ENCODE measurements around the gene USP11.

Gene USP11

GRCh38 chrX:47196098-47196497 lies 36.7 kb upstream of the USP11 start:
- ChIA-PET POLR2A (interaction anchor here (0.7 kb wide), 1 partner anchor 10 kb away, joined by 4 read pairs; no protein-coding TSS in a partner anchor), CTCF (no interaction called here)
- no peak for TF ChIP-seq BHLHE40 (IDR thresholded peaks at IDR 0.05; ENCODE audit: borderline replicate concordance)
- no peak for TF ChIP-seq L3MBTL2 (conservative IDR thresholded peaks at IDR 0.05)
- no peak for TF ChIP-seq NFRKB (IDR thresholded peaks at IDR 0.05)
- no peak for TF ChIP-seq HDGF (IDR thresholded peaks at IDR 0.05; ENCODE audit: borderline replicate concordance)
- no peak for TF ChIP-seq SUZ12 (IDR thresholded peaks at IDR 0.05)
- TF ChIP-seq ARNT (IDR thresholded peaks at IDR 0.05): no peak
- no peak for TF ChIP-seq ZNF384 (IDR thresholded peaks at IDR 0.05)
- no peak for TF ChIP-seq TARDBP (IDR thresholded peaks at IDR 0.05)
- TF ChIP-seq FOXK2 (IDR thresholded peaks at IDR 0.05): no peak
- no peak for TF ChIP-seq SP1 (IDR thresholded peaks at IDR 0.05)
- TF ChIP-seq LEF1 (IDR thresholded peaks at IDR 0.05; ENCODE audit: borderline replicate concordance): no peak
- TF ChIP-seq CTBP1 (IDR thresholded peaks at IDR 0.05; ENCODE audit: borderline replicate concordance): no peak
- TF ChIP-seq FOXM1 (IDR thresholded peaks at IDR 0.05; ENCODE audit: borderline replicate concordance): no peak
- no peak for TF ChIP-seq ELF4 (IDR thresholded peaks at IDR 0.05)
- no peak for TF ChIP-seq PKNOX1 (IDR thresholded peaks at IDR 0.05)
- no peak for TF ChIP-seq FOXA1 (IDR thresholded peaks at IDR 0.05)
- DNase-seq (ENCODE audit: extremely low spot score): no peak

- POLR2A ChIA-PET: no interaction called here
- DNase-seq (ENCODE audit: extremely low spot score): no peak
- TF ChIP-seq ELF4 (IDR thresholded peaks at IDR 0.05) (no peak), HDGF (IDR thresholded peaks at IDR 0.05; ENCODE audit: borderline replicate concordance) (no peak), ARNT (IDR thresholded peaks at IDR 0.05) (no peak), PKNOX1 (IDR thresholded peaks at IDR 0.05) (no peak), FOXK2 (IDR thresholded peaks at IDR 0.05) (no peak), TARDBP (IDR thresholded peaks at IDR 0.05) (no peak), FOXM1 (IDR thresholded peaks at IDR 0.05; ENCODE audit: borderline replicate concordance) (no peak), ZNF384 (IDR thresholded peaks at IDR 0.05) (no peak), BHLHE40 (IDR thresholded peaks at IDR 0.05; ENCODE audit: borderline replicate concordance) (no peak), CTBP1 (IDR thresholded peaks at IDR 0.05; ENCODE audit: borderline replicate concordance) (no peak), SUZ12 (IDR thresholded peaks at IDR 0.05) (no peak), LEF1 (IDR thresholded peaks at IDR 0.05; ENCODE audit: borderline replicate concordance) (no peak), SP1 (IDR thresholded peaks at IDR 0.05) (no peak), L3MBTL2 (conservative IDR thresholded peaks at IDR 0.05) (no peak)
- CTCF ChIA-PET: no interaction called here
These were observed 35.3 kb upstream of the USP11 start for GRCh38 chrX:47197526-47197925.

- no peak for DNase-seq (ENCODE audit: extremely low spot score)
- no peak for TF ChIP-seq HDGF (IDR thresholded peaks at IDR 0.05; ENCODE audit: borderline replicate concordance)
- no peak for TF ChIP-seq SUZ12 (IDR thresholded peaks at IDR 0.05)
- no peak for TF ChIP-seq L3MBTL2 (conservative IDR thresholded peaks at IDR 0.05)
- no peak for TF ChIP-seq FOXA1 (IDR thresholded peaks at IDR 0.05)
- no peak for TF ChIP-seq FOXK2 (IDR thresholded peaks at IDR 0.05)
- POLR2A ChIA-PET: interaction anchor here (0.6 kb wide), 1 partner anchor 173 kb away, joined by 3 read pairs; no protein-coding TSS in a partner anchor
- CTCF ChIA-PET: no interaction called here
These were observed 34.7 kb upstream of the USP11 start for GRCh38 chrX:47198026-47198686.

DNA sequence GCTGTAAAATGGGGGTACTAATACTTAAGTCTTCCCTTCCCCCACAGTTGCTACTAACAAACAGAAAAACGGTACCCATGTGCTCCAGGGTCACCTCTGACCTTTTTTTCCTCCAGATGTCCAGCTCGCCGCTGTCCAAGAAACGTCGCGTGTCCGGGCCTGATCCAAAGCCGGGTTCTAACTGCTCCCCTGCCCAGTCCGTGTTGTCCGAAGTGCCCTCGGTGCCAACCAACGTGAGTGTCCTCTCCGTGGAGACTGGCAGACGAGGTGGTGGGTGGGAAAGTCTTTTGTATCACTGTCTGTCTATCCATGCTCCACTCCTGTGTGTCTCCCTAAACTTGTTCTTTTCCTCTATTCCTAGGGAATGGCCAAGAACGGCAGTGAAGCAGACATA lies 34.1 kb upstream of the USP11 start:
- CTCF ChIA-PET: no interaction called here
- TF ChIP-seq SP1 (IDR thresholded peaks at IDR 0.05) (no peak), HDGF (IDR thresholded peaks at IDR 0.05; ENCODE audit: borderline replicate concordance) (no peak), TARDBP (IDR thresholded peaks at IDR 0.05) (no peak), BHLHE40 (IDR thresholded peaks at IDR 0.05; ENCODE audit: borderline replicate concordance) (no peak), FOXK2 (IDR thresholded peaks at IDR 0.05) (no peak)

DNA sequence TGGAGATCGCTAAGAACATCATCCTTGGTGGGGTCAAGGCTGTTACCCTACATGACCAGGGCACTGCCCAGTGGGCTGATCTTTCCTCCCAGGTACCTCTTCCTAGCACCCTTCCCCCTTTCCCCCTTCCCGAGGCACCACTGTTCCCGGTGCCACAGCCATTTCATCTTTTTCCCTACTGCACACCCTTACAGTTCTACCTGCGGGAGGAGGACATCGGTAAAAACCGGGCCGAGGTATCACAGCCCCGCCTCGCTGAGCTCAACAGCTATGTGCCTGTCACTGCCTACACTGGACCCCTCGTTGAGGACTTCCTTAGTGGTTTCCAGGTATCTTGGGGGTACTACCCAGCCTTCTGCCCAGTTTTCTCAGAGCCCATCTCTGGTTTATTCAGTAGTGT lies 33.5 kb upstream of the USP11 start:
- TF ChIP-seq ZNF384 (IDR thresholded peaks at IDR 0.05): no peak
- no peak for TF ChIP-seq ARNT (IDR thresholded peaks at IDR 0.05)
- no peak for TF ChIP-seq CTBP1 (IDR thresholded peaks at IDR 0.05; ENCODE audit: borderline replicate concordance)
- no peak for TF ChIP-seq FOXA1 (IDR thresholded peaks at IDR 0.05)
- TF ChIP-seq L3MBTL2 (conservative IDR thresholded peaks at IDR 0.05): no peak
- no peak for TF ChIP-seq BHLHE40 (IDR thresholded peaks at IDR 0.05; ENCODE audit: borderline replicate concordance)
- no peak for TF ChIP-seq LEF1 (IDR thresholded peaks at IDR 0.05; ENCODE audit: borderline replicate concordance)
- no peak for TF ChIP-seq PKNOX1 (IDR thresholded peaks at IDR 0.05)
- no peak for TF ChIP-seq SP1 (IDR thresholded peaks at IDR 0.05)
- POLR2A ChIA-PET: no interaction called here
- DNase-seq (ENCODE audit: extremely low spot score): no peak
- CTCF ChIA-PET: no interaction called here

More for the DNA sequence above, 34.1 kb upstream of the USP11 start:
- no peak for DNase-seq (ENCODE audit: extremely low spot score)
- POLR2A ChIA-PET: interaction anchor here (0.6 kb wide), 1 partner anchor 172 kb away, joined by 3 read pairs; no protein-coding TSS in a partner anchor

DNA sequence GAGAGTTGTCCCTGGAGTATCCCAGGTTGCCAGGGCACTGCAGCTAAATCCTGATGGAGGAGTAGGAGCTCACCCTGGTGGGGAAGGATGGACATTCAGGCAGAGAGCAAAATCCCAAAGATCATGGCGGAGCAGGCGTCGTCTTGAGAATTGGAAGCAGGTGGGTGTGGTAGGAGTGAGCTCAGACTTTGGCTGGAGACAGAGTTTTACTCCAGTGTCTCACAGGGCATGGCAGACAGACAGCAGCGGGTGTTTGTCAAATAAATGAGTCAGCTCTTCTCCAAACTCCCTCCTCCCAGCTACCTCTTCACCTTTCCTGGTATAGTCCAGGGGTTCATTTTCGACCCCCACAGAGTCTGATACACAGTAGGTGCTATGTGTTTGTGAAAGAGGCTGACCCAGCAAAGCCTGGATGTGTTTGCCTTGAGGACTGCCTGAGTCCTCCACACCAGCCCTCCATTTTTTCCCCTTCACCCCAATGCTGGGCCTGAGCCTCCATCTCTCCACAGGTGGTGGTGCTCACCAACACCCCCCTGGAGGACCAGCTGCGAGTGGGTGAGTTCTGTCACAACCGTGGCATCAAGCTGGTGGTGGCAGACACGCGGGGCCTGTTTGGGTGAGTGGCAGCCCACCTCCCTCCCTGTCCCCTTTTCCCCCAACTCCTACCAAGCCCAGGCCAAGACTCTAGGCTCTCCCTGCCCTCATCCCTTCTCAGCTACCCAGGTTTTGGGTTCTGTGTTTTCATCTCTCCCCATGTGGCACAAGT lies 32.2 kb upstream of the USP11 start:
- TF ChIP-seq FOXM1 (IDR thresholded peaks at IDR 0.05; ENCODE audit: borderline replicate concordance) (no peak), NFRKB (IDR thresholded peaks at IDR 0.05) (no peak), LEF1 (IDR thresholded peaks at IDR 0.05; ENCODE audit: borderline replicate concordance) (no peak), HDGF (IDR thresholded peaks at IDR 0.05; ENCODE audit: borderline replicate concordance) (no peak), SP1 (IDR thresholded peaks at IDR 0.05) (no peak), PKNOX1 (IDR thresholded peaks at IDR 0.05) (no peak), FOXA1 (IDR thresholded peaks at IDR 0.05) (no peak), CTBP1 (IDR thresholded peaks at IDR 0.05; ENCODE audit: borderline replicate concordance) (no peak), BHLHE40 (IDR thresholded peaks at IDR 0.05; ENCODE audit: borderline replicate concordance) (no peak), SUZ12 (IDR thresholded peaks at IDR 0.05) (no peak), ARNT (IDR thresholded peaks at IDR 0.05) (no peak), FOXK2 (IDR thresholded peaks at IDR 0.05) (no peak)
- CTCF ChIA-PET: no interaction called here
- POLR2A ChIA-PET: no interaction called here
- DNase-seq (ENCODE audit: extremely low spot score): no peak
